LoVo (cell line): Measurements from ENCODE around the gene TBC1D1.

Experiments
- DNase-seq: peaks from one replicate; pipeline ENCODE4 v3.0.0-alpha.2; 2016; ENCODE audit warnings: low spot score

TBC1D1 gene

GRCh38 chr4:37924946-37925345, 34.1 kb downstream of the TBC1D1 start:
- no peak for DNase-seq

DNA sequence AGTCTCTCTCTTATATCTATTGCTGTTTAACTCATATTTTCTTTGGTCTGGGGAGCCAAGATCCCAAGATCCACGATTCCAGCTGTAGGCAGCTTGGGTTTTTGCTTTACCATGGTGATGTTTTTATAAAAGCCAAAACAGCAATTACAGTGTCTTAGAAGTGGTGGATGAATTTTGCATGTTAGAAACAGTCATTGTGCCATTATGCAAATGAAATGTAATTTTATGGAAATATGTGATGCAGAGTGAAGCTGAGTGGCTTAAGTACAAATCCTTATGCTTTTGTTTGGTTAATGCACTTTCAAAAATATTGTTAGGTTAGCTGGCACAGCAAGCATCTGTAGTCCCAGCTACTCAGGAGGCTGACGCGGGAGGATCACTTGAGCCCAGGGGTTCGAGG, 36.5 kb downstream of the TBC1D1 start:
- no peak for DNase-seq

DNA sequence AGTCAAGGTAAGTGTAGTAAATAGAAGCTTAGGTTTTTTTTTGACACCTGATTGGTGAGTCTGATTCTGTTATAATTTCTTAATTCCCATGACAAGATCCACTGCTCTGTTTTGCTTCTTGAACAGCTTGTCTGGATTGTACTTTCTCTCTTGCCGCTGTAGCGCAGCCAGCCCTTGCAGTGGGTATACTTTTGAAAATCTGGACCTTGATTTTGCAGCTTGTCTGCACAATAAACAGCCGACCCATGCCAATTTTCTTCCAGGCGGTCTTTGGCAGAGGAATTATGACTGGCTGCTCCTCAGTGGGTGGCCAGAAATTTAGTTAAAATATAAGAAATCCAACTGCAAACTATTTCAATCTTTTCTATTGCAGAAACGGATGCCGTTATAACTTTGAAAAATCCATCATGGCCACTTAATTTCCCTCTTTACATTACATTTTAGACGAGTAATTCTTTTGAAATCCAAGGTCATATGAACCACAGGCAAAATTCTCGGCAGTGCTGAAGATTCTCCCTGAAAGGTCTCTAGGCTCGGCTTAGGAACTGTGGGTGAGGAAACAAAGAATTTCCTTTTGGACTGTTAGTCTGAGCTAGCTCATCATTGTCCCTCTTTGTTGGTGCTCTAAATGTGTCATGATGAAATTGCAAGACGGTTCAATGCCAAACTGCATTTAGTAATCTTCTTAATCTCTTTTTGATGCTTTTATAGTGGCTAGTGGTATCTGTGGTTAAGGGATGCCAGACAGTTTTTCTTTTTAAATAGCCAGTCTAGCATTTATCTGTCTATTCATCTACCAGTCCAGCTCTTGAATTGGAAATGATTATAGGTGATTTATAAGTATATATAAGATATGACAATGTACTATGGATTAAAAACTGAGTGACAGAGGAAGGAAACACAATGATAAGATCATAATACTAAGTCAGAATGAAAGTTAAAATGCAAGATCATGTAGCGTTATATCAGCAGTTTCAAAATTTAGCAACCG, 37.8 kb downstream of the TBC1D1 start:
- no peak for DNase-seq

DNA sequence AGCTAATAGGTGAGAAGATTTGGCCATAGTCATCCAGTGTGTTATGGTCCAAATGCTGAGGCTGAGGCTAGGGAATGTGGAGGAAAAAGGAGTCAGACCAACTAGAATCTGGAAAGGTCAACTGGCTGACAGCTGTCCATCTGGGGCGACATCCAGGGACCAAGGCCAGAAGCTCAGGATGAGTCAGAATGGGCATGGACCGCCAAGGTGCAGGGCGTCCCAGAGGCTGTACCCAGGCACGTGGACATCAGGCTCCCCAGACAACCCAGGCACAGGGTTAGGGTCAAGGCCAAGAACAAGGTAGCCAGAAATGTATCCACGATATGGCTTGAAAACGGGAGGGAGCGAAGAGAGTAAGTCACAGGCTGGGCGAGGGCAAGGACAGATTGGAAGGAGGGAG, 43.2 kb downstream of the TBC1D1 start:
- DNase-seq = no peak

- DNase-seq = no peak
Observed at GRCh38 chr4:37934609-37935008, 43.7 kb downstream of the TBC1D1 start.

- DNase-seq = no peak
Observed at GRCh38 chr4:37935026-37935425, 44.1 kb downstream of the TBC1D1 start.

- no peak for DNase-seq
Observed at GRCh38 chr4:37936889-37937498, 46.1 kb downstream of the TBC1D1 start.

DNA sequence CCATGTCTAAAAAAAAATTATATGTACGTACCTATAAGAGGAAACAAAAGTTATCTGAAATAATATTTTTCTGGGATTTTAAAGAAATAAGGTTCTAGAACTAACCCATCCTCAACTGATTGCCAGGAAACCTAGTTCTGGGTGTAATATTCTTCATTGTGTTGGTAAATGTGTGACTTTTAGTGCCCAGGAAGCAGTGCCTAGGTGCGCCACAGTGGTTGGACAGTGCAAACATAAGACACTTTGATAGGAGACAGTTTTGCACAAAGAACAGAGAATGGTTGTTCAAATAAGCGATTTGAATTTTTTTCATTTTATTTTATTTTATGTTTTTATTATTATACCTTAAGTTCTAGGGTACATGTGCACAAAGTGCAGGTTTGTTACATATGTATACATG, 47.3 kb downstream of the TBC1D1 start:
- DNase-seq = no peak

DNA sequence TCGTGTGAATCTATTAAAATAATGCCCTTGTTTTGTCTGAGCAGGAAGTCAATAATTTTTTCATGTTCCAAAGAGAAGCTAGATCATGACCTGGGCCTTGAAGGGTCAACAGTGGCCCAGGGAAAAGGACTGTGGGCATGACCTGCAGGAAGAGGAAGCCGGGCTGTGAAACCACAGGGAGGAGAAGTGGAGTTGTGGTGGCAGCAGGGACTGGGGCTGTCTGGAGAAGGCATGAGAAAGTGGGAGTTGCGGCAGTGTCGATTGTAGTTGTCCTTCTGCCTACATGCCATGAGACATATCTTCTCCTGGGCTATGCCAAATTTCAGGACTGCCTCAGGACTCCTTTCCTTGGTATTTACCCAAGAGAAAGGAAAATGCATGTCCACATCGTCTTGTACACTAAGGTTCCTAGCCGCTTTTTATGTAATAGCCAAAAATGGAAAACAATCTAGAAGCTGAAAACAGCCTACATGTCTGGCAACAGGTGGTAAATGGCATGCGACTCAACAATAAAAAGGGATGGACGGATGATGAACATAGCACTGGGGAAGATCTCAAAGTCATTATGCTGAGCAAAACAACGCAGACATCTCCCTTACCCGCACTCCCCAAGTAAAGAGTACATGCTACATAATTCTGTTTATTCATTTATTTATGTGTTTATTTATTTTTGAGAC, 55.8 kb downstream of the TBC1D1 start:
- no peak for DNase-seq

DNA sequence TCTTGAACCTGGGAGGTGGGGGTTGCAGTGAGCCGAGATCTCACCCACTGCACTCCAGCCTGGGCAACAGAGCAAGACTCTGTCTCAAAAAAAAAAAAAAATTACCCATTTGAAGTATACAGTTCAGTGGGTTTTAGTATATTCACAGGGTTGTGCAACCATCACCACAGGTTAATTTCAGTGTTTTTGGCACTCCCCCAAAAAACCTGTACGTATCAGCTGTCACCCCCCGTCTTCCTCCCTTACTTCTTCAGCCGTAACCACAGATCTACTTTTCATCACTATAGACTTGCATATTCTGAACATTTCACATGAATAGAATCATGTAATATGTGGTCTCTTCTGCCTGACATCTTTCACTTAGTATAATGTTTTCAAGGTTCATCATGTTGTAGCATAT, 57.7 kb downstream of the TBC1D1 start:
- DNase-seq = no peak

- DNase-seq = no peak
Observed at GRCh38 chr4:37949636-37950426, 58.9 kb downstream of the TBC1D1 start.

DNA sequence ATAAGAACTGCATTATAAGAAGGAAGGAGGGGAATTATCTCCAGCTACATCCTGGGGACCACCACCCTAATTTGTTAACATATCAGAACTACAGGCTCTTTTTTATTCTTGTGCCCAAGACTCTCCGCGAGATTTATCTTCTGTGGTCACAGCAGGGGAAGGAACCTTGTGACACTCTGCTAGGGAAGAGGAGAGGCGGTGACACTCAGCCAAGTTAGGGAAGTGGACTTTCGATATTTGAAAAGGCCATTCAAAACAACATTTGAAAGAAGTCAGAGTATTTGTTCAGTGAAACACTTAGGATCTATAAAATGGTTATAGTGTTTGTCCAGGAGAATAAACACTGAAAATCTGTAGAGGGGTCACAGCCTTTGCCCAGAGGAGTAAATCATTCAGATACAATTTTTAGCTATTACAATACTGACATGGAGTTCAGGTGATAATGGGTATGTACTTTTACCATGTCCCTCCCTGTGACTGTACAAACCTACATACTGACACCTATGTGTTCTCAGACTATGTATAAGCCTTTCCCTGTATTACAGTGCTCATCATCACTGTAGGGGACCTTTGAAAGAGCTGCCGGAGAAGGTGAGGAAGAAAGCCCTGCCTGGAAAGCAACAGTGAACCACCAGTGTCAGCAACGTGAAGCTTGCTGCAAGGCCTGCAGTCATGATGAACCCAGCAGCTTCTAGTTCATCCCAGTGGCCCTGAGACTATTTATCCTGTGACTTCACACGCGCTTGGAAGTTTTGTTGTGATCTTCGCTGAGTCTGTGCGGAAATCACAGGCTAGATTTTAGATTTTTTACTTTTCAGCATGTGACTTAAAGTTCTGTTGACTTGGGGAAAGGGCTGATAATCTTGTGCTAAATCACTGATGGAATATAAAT, 60.8 kb downstream of the TBC1D1 start:
- no peak for DNase-seq

DNA sequence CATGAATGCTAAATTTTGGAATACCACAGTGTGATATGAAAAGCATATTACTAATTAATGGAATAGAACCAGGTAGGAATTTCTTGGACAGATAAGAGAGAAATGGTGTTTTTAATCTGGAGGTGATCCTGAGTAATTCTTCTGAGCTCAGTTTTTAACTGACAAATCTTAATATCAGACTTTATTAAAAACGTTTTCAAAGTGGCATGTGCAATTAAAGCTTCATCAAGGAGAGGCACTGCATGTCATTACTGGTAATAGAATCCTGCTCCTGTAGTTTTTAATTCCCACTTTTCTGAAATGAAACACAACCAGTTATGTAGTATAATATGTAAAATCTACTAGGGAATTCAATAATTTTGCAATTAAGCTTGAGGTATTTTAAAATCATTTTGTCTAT, 62.3 kb downstream of the TBC1D1 start:
- no peak for DNase-seq

- no peak for DNase-seq
Observed at GRCh38 chr4:37953620-37954293, 62.9 kb downstream of the TBC1D1 start.

DNA sequence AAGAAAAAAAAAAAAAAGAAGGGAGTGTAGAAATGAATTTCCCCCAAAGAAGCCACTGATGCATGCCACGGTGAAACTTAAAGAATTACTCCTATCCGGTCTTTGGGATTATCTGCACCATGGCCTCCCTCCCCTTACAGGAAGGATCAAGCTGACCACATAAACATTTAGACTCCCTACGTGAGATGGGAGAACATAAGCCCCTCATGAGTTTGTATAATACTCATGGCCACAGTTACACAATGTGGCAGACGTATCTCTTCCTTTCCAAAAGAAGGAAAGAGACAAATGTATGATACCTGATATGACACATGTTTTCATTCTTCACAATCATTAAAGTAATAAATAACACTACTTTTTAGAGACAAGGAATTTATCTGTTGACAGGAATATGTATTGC, 66.1 kb downstream of the TBC1D1 start:
- DNase-seq = no peak

DNA sequence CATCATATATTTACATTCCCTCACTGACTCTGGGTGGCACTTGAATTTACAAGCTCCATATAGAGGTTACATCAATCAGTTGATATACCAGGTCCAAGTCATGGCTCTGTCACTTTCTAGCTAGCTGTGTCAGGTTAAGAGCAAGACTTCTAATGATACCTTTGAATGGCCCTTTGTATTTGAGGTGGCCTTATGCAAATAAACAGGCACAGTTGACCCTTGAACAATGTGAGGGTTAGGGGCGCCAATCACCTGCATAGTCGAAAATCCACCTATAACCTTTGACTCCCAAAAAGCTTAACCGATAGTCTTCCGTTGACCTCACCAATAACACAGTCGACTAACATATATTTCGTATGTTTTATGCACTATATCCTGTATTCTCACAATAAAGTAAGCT, 68.0 kb downstream of the TBC1D1 start:
- no peak for DNase-seq

DNA sequence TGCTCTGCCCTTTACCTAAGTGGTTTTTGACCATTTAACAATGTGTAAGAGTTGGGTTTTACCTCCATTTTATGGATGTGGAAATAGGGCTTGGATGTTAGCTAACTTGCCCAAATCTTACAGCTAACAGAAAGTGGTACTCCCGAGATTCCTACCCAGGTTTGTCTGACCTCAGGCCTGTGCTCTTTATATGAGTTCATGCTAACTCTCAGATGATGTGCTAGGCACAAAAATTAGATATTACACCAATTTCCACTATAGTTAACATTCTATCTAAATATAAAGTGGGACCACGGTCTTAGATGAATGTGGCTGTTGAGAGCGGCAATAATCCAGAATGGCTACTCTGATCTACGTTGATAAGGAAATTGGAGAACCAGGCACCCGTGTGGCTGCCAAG, 69.2 kb downstream of the TBC1D1 start, which contains the start of gene PTTG2:
Gene PTTG2, plus strand, starts transcription at position 301 of the 400 bp plus-strand sequence. Its CDS starts 37 bp downstream, at position 338.
- DNase-seq = no peak

DNA sequence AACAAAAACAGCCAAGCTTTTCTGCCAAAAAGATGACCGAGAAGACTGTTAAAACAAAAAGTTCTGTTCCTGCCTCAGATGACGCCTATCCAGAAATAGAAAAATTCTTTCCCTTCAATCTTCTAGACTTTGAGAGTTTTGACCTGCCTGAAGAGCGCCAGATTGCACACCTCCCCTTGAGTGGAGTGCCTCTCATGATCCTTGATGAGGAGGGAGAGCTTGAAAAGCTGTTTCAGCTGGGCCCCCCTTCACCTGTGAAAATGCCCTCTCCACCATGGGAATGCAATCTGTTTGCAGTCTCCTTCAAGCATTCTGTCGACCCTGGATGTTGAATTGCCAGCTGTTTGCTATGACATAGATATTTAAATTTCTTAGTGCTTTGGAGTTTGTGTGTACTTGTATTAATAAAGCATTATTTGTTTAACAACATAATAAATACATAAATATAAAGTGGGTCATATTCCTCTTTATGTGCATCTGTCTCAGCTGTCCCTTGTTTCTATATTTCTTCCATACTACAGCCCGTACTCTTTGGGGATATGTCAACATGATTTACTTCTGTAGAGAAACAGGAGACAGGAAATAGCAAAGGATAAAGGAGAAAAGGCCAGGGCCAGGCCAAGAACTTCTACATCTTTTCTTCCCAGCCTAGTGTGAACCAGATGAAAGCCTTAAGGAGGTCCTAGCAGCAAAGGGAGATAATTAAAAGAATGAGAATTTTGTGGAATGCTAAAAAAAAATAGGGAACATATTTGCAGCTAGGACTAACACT, 70.0 kb downstream of the TBC1D1 start:
- DNase-seq = no peak

DNA sequence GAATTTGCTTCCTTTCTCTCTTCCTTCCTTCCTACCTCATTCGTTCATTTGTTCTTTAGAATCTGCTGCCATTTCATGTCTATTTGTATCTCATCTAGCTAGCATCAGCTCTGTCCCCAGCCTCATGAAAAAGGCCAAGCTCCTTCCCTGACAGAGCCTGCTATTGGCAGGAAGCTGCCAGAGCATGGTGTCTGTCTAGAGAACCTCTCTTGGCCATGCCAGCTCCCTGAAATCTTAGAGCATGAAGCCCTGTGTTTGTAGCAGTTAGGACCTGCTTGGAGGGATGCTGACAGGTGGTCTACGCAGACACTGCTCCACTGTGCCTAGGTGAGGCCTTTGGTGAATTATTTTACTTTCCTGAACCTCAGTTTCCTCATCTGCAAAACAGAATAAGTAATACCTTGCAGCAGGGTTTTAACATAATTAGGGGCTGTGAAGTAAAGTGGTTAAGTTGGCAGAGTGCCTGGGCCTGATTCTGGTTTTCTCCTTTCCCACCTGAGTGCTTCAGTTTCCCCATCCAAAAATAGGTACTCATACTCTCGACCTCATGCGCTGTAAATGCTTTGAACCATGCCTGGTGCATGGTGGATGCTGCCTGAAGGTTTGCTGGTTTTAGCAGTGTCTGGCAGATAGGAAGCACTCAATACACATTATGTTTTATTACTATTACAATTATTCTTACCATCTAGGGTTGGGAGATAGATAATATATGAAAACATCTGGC, 74.0 kb downstream of the TBC1D1 start:
- DNase-seq = no peak
